ENCODE measurements around the gene QRSL1. TPM values are rescaled to one million over a fixed set of nuclear protein-coding genes. Genes with fewer than 3 reads are reported as not detected.

Gene QRSL1
- total and polyA plus RNA-seq, 2 donors (not counting 3 experiments of a cell fraction or from before 2014, with no cell fraction given) = 4.3 to 11.3 TPM

DNA sequence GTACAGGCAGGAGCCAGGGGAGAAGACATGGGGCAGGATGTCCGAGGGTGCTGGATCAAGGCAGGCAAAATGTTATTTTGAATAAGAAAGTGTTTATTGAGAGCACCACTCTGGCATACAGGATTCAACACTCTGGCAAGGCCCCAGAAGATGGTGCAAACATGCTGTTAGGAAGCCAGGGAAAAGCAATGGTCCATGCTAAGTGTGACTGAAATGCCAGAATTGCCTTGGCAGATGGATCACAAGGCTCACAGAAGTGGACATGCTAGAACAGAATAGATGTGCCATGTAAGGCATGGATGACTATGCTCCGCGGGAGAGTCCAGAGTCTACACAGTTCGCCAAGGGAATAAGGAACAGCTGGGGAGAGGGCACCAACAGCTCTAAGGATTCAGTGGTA is 54.6 kb downstream of the QRSL1 start:
- H3K27me3 ChIP-seq (ENCODE audit: control insufficient read depth in 2 of 2, insufficient read depth in 2 of 2, low read length in 2 of 2) = no peaks in the 10 kb centered on the region
- no peak overlapping the region for H2AFZ ChIP-seq (ENCODE audit: low read depth, low read length)
- no peaks in the 10 kb centered on the region for H3K9me3 ChIP-seq (replicated peaks; ENCODE audit: control insufficient read depth, insufficient read depth, low read length)
- H3K79me2 ChIP-seq (ENCODE audit: control insufficient read depth, insufficient read depth, low read length) = no peaks in the 10 kb centered on the region
- intact Hi-C loops (cut with micrococcal nuclease) (no loop called here), dilution Hi-C loops (cut with MboI; ENCODE audit: extremely low pct_ligation_motif_present, low sequenced_read_pairs) (no loop called here)
- no peaks in the 10 kb centered on the region for H4K20me1 ChIP-seq (replicated peaks; ENCODE audit: control insufficient read depth, extremely low read depth, insufficient read depth, low read length)
- no peaks in the 10 kb centered on the region for H3K9me1 ChIP-seq (replicated peaks; ENCODE audit: control insufficient read depth, extremely low read depth, insufficient read depth, low read length)
- ChIA-PET POLR2A (no interaction called here), CTCF (no interaction called here)
- DNase-seq (ENCODE audit: low read depth, low spot score) (no peak), FAIRE-seq (no peak)
- H3K27ac ChIP-seq (ENCODE audit: insufficient read depth, low read depth, low read length) = no peak overlapping the region
- BruUV-seq (replicated peaks) = no TSS peak
- H3K4me3 ChIP-seq (replicated peaks in 1 of 3; ENCODE audit: insufficient read depth in 1 of 3, low read depth in 1 of 3, low read length in 3 of 3) = no peak overlapping the region
- H3K4me1 ChIP-seq (ENCODE audit: control insufficient read depth, extremely low read depth, insufficient read depth, low read length) = no peaks in the 10 kb centered on the region
- TF ChIP-seq POLR2A (IDR thresholded peaks at IDR 0.05; ENCODE audit: low read depth, low read length) (no peak), POLR2AphosphoS5 (IDR thresholded peaks at IDR 0.05; ENCODE audit: insufficient read depth, low read depth, low read length) (no peak), JUN (IDR thresholded peaks at IDR 0.05; ENCODE audit: borderline replicate concordance, insufficient read depth, insufficient read length, low read depth) (no peak), EZH2 (IDR thresholded peaks at IDR 0.05; ENCODE audit: borderline replicate concordance, low read depth, low read length, severe bottlenecking) (no peak)
- H3K9ac ChIP-seq (replicated peaks; ENCODE audit: extremely low read depth, insufficient read depth, low read length) = no peak overlapping the region
- no peak overlapping the region for H3K4me2 ChIP-seq (ENCODE audit: insufficient read depth, low read length)
- H3K36me3 ChIP-seq (ENCODE audit: control insufficient read depth in 2 of 2, extremely low read depth in 1 of 2, insufficient read depth in 2 of 2, low read length in 2 of 2) = no peaks in the 10 kb centered on the region

DNA sequence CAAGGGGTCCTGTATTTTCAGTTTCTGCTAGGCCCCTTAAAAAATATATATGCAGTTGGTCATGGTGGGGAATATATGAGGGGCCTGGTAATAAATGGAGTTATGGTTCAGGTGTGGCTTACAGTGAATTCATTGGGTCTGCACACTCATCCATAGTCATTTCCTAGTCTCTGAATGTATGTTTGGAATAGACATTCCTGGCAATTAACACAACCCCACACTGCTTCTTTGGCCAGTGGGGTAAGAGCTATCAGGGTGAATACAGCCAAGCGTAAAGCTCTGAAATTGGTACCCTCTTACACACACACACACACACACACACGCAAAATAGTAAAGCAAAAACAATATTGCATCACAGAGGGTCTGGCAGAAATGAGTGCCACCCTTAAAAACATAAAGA is 56.5 kb downstream of the QRSL1 start:
- no peak for FAIRE-seq
- ChIA-PET POLR2A (no interaction called here), CTCF (no interaction called here)
- Histone ChIP-seq H3K36me3 (ENCODE audit: control insufficient read depth in 2 of 2, extremely low read depth in 1 of 2, insufficient read depth in 2 of 2, low read length in 2 of 2) (no peaks in the 10 kb centered on the region), H3K9me3 (replicated peaks; ENCODE audit: control insufficient read depth, insufficient read depth, low read length) (no peaks in the 10 kb centered on the region), H3K4me3 (replicated peaks in 1 of 3; ENCODE audit: insufficient read depth in 1 of 3, low read depth in 1 of 3, low read length in 3 of 3) (no peak overlapping the region), H4K20me1 (replicated peaks; ENCODE audit: control insufficient read depth, extremely low read depth, insufficient read depth, low read length) (no peaks in the 10 kb centered on the region), H3K9ac (replicated peaks; ENCODE audit: extremely low read depth, insufficient read depth, low read length) (no peak overlapping the region), H3K4me2 (ENCODE audit: insufficient read depth, low read length) (no peak overlapping the region), H2AFZ (ENCODE audit: low read depth, low read length) (no peak overlapping the region), H3K4me1 (ENCODE audit: control insufficient read depth, extremely low read depth, insufficient read depth, low read length) (no peaks in the 10 kb centered on the region), H3K27me3 (ENCODE audit: control insufficient read depth in 2 of 2, insufficient read depth in 2 of 2, low read length in 2 of 2) (no peaks in the 10 kb centered on the region), H3K27ac (ENCODE audit: insufficient read depth, low read depth, low read length) (no peak overlapping the region), H3K9me1 (replicated peaks; ENCODE audit: control insufficient read depth, extremely low read depth, insufficient read depth, low read length) (no peaks in the 10 kb centered on the region), H3K79me2 (ENCODE audit: control insufficient read depth, insufficient read depth, low read length) (no peaks in the 10 kb centered on the region)
- dilution Hi-C loops (cut with MboI; ENCODE audit: extremely low pct_ligation_motif_present, low sequenced_read_pairs) (no loop called here), intact Hi-C loops (cut with micrococcal nuclease) (no loop called here)
- TF ChIP-seq POLR2A (IDR thresholded peaks at IDR 0.05; ENCODE audit: low read depth, low read length) (no peak), JUN (IDR thresholded peaks at IDR 0.05; ENCODE audit: borderline replicate concordance, insufficient read depth, insufficient read length, low read depth) (no peak), POLR2AphosphoS5 (IDR thresholded peaks at IDR 0.05; ENCODE audit: insufficient read depth, low read depth, low read length) (no peak), FOS (IDR thresholded peaks at IDR 0.05; ENCODE audit: borderline replicate concordance, insufficient read depth, low read length) (peak; percentile 42), GATA2 (IDR thresholded peaks at IDR 0.05; ENCODE audit: insufficient read depth, insufficient read length, low read depth, low read length) (no peak)
- TF ChIP-seq, protein P1, sequence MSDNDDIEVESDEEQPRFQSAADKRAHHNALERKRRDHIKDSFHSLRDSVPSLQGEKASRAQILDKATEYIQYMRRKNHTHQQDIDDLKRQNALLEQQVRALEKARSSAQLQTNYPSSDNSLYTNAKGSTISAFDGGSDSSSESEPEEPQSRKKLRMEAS (IDR thresholded peaks at IDR 0.05; ENCODE audit: insufficient read depth, insufficient read length) = no peak
- no TSS peak for BruUV-seq (replicated peaks)
- no peak for DNase-seq (ENCODE audit: low read depth, low spot score)

Data from endothelial cell of umbilical vein (primary cell).